ENCODE measurements around the gene TMEM132C.
"Not testable (repeated sequence)": the region's sequence is repeated elsewhere in the genome, so short reads cannot be mapped to it uniquely, and the experiment has no call there.

The TMEM132C gene

DNA sequence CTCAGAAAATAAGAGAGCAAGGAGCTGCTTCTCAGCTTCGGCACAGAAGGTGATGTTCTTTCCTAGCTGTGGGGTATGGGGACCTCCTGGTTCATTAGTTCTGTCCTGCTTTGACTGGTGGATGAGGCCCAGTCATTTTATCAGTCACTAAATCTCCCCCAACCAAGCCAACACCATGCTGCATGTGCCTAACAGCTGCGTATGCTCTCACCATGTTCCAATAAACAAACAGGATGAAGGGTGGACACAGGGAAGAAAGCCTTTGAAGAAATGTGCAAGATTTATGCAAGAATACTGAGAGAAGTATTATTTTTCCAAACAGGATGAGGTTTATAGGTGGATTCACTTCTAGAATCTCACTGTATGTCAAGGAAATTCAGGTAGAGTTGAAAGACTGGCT is 156.2 kb downstream of the TMEM132C start:
- DNase-seq = no peak

DNA sequence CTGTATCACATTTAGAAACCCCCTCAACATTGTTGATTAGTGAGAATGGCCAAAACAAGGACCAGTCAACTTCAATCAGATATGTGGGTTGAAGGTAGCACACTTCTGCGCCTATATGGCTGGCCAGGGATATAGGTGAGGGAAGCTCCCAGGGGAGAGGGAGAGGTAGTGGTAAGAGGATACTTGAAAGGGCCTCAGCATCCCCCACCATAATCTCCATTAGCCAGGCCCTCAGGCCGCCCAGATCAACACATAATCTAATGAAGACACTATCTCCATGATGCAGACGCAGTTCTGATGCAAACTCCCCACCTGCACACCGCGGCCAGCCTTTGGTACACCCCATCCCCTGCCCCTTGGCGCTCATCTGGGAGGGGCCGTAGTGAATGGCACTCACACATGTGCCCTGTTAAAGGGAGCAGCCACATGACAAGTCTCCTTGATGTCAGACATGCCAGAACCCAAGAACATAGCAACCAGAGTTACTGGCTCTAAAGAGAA is 158.0 kb downstream of the TMEM132C start:
- DNase-seq = no peak

DNA sequence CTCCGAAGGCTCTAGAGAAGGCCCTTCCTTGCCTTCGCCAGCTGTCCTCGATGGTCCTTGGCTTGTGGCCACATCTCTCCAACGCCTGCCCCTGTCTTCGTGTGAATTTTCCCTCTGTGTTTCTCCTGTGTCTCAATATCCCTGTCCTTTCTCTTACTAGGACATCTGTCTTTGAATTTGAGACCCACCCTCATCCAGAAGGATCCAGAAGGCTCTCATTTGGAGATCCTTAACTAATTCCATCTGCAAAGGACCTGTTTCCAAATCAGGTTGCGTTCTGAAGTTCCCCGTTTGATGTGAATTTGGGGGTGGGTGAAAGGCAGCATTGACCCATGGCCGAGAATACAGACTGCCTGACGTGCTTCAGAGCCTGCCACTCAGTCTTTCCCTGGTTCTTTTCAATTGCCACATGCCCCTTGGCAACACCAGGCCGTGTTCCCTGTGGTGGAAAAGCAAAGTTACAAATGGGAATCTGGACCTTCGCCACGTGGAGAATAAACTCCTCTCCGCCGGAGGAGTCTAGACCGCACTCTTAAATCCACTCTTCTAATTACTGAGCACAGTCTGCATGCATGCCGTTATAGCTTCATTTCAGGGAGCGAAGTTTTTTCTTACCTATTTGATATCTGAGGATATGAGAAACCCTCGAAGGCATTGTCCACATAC is 158.8 kb downstream of the TMEM132C start:
- no peak for DNase-seq

DNA sequence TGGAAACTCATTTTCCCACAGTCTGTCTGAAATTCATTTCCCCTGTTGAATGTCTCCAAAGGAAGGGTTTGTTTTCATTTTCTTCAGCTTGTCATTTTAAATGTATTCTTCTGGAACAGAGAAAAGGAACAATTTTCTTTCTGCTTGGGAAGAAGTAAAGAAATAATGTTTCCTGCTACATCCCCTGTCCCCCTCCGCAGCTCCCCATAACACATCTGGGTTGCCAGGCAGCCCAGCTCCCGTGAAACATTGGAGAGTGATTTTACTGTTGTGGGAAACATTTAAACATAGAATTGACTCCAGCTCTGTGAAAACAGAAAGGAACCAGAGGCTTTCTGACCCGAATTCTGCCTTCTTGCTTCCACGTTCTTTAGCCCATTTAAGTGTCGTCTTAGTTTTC is 159.5 kb downstream of the TMEM132C start:
- no peak for DNase-seq

DNA sequence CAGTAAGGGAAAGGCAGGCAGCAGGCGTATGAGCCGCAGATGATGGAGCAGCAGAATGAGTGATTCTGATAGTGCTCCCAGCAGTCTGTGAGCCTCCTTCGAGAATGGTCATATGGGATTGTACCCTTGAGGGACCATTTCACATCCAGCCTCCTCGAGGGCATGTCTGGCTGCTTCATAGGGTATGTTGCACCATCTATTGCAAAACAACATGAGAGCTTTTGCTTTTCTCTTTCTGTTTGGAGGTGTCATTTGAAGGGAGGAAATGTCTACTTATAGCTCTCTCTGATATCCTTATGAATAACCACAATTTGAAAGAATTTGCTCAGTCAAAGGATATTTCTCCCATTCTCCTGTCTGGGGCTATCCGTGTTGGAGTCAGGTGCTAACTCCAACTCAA is 172.8 kb downstream of the TMEM132C start:
- no peak for DNase-seq

DNA sequence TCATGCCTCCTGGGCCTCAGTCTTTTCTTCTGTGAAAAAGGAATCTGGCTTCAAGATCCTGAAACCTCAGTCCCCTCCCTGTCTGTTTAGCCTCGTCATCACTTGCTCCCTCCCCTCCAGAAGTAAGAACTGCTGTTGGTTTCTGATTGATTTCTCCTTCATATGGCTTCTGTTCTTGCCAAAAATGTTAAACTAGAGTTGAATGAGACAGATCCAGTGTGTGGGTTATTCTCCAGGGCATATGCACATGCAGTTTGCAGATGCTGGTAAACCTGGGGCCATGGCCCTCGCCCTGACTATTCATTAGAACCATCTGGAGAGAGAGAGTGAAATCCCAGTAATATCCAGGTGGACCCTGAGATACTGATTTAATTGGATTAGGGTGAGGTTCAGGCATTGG is 175.1 kb downstream of the TMEM132C start:
- DNase-seq = no peak

DNA sequence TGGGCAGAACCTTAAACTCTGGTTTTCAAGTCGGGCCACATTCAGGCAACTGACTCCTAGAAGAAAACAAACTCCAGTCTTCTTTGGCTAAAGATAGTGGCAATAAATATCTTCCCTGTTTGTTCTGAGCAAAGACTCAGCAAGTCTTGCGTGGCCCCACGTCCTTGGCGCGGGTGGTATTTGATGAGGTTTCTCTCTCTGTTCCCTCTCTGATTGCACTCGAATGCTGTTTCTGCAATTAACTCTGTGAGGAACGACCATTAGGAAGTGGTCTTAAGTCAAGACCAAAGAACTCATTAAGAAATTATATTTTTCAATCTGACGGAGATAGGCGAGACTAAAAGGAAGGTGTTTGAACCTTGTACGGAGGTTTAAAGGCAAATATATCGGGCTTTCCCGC is 177.6 kb downstream of the TMEM132C start:
- no peak for DNase-seq

DNA sequence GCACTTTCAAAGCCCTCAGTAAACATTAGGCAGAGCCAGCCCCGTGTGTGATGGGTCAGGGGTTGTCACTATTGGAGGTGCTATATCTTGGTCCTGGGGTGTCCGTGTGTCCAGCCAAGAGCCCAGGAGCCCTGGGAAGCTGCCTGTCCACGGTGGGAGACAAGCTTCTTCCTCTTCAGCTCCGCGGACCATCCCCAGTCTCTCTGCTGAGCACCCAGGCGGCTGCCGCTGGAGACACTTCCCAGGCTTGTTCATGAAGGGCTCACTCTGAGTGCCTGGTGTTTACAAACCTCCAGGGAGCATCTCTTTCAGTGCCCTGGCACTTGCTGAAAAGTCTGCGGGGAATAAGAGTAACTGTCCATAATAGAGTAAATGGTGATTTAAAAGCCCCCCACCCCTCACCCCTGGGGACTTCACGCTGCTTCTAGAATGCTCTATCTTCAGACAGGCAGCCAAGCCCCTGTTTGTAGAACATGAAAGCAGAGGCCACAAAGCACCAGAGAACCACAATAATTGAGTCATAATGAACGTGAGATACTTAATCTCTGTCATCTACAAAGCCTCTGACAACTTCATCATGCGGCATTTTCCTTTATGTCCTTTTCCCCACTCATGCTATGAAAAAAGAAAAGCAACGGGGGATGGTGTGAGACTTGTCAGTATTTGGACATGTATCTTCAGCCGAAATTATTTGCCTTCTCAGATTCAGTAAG is 178.6 kb downstream of the TMEM132C start:
- no peak for DNase-seq

DNA sequence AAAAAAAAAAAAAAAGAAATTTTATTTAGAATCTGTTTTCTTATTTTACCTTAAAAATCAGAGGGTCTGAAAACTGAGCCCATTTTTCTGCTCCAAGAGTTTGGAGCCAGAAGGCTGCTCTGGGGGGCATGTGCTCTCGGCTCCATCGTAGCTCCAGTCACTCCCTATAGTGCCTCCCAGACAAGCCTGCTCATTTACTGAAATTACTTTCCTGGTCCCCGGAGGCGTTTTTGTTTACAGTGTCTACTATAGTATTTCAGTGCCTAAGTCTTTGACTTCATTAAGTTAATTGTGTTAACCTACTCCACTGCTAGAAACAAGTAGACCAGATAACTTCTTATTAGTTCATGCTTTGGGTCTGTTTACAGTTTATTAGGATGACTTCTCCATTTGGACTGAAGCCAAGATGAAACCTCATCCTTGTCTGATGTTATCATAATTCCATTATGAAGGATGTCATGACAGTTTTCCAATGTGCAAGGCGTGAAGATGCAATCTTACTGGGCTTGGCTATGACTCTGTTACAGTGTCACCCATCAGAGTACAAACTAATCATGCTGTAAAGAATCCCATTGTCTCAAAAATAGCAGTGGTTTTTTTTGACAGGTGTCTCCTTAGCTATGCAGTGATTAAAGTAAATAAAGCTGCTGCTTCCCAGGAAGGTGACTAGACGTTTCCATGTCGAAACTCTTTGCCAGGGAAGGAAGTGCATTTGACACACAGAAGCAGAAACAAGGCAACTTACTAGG is 182.3 kb downstream of the TMEM132C start:
- DNase-seq = peak; percentile 38

DNA sequence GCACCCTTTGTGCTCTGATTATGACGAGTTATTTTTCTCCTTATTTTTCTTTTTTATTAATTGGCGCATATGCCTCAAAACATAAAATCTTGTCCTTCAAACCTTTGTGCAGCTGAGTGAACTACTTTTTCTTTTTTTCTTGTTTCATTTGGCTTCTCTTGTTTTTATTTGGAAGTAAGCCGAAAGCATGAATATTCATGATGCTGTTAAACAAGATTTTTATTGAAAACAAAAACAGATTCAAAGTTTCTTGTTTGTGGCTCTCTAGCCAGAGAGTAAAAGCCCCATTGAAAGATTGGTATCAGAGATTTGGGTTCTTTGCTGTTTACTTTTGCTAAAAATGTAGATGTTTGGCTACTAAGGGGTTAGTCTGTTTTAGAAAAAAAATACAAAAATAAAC is 183.8 kb downstream of the TMEM132C start:
- no peak for DNase-seq

DNA sequence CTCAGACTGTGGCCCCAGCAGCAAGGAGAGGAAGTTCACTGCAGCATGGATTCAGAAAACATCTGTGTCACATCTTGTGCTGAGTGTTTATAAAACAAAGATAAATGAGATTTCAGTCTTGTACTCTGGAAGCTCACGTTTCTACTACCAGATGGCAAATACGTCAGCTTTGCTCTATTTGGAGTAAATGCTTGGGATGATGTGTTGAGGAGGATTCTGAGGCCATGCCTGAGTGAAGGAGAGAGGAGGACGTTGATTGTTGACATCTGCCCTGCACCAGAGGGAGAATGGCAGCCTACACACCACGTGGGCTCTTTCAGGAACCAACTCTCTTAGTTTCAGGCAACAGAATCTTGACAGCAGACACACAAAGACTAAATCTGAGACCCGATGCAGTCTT is 188.9 kb downstream of the TMEM132C start:
- no peak for DNase-seq

DNA sequence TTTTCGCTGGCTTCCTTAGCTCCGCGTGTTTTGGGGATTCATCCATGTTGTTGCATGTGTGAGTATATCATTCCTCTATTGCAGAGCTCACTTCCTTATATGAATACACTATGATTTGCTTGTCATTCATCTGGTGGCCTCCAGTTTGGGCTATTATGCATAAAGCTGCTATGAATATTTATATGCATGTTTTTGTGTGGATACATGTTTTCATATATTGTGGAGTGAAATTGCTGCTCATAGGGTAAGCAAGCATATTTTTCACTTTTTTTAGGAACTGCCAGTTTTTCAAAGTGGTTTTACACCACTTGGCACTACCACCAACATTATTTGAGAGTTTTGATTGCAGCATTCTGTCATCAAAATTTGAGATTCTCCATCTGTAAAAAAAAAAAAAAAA is 190.0 kb downstream of the TMEM132C start:
- DNase-seq = no peak

DNA sequence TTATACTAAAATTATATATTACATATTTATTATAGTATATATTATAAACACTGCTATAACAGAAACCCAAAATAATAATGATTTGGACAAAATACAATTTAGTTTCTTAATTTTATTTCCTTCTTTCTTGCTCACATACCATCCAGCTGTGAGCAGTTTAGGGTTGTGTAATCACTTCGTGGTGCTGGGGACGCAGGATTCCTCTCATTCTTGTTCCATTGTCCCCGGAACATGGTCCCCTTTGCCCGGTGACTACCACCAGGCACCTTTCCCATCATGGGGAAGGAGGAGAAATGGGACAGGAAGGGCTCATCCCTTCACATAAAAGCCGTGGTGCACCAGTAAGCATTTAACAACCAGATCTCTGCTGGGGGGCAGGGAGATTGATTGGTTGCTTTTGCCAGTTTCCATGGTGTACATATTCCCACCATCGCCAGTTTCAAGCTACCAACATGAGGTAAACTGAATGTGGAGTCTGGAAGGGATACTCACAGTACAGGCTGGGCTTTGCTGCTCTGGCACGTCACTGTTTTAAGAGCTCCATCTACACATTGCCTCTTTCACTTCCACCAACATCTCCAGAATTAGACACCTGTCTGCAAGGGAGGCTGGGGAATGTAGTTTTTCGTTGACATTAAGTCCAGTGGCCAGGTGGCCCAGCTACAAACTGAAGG is 191.5 kb downstream of the TMEM132C start:
- DNase-seq = no peak

DNA sequence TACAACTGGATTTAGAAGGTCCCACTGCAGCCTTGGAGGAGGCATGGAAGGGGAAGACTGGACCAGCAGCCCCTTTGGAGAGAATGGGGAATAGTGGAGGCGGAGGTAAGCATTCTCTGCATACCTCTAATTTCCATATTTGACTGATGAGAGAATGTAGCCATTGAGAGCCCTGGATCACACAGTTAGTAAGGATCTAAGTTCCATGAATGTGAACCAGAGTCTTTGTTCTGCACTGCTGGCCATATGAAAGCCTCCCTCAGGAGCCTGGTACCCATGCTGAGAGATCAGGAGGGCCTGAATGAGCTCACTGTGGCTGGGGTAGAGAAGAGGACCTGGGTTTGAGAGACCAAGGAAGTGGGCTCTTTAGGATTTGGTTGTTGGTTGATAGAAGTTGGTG is 192.1 kb downstream of the TMEM132C start:
- no peak for DNase-seq

DNA sequence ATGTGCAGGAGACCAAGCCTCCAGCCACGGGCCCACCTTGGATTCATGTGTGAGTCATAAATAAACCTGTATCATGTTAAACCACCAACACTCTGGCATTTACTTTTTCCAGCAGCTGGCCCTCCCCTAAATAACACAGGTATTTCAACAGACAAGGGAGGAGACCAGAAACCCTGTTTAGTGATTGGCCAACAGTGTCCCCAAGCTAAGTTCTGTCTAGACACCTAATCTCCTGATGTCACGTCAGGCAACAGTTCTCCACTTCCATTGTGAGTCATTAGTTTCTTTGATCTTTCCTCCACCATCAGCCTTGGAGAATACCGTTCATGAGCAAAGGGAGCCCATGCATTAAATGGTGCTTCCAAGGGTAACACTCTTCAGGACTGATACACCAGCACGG is 196.9 kb downstream of the TMEM132C start:
- no peak for DNase-seq

DNA sequence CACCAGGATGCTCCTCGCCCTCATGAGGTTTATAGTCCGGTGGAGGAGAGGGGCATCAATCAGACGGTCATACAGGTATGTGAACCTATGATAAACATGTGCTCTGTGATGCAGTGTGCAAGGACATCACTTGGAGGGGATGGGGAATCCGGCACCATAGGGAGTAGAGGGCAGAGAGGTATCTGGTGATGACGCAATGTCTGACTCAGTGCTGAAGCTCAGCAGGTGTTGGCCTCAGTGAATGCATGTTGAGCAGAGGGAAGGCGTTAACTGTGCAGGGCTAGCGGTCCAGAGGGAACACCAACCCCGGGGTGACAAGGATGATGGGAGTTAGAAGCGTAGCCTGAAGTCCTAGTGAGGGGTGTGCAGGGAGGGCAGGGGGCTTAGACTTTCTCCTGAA is 200.9 kb downstream of the TMEM132C start:
- DNase-seq = no peak

DNA sequence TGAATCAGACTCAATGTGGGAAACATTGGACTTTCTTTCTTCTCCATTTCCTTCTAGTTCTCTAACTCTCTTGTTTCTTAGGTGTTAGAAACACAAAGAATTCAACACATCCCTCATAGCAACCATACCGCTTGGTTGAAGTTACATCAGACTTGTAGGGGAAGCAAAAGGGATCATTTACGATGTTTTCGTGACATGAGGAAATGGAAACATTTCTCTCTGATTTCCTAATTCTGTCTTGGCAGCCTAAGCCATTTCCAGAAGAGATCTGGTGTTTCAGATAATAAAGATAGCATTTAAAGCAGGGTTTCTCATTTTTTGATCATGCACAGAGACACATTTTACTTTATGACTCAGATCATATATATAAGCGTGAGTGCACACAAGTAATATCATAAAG is 202.0 kb downstream of the TMEM132C start:
- peak; percentile 2 for DNase-seq

DNA sequence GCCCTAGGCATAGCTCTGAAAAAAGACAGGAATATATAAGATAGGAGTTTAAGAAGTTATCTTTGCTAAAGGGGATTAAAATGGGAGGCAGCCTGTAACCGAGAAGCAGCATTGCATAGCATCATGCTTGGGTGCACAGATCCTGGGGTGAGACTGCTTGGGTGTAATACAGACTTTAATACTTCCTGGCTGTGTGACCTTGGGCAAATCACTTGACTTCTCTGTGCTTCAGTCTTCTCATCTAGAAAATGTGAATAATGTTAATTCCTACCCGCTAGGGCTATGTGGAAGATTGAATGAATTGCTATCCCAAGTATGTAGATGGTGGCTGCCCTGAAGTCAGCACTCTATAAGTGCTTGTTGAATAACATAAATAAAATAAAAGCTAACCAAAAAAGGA is 204.5 kb downstream of the TMEM132C start:
- DNase-seq = no peak

DNA sequence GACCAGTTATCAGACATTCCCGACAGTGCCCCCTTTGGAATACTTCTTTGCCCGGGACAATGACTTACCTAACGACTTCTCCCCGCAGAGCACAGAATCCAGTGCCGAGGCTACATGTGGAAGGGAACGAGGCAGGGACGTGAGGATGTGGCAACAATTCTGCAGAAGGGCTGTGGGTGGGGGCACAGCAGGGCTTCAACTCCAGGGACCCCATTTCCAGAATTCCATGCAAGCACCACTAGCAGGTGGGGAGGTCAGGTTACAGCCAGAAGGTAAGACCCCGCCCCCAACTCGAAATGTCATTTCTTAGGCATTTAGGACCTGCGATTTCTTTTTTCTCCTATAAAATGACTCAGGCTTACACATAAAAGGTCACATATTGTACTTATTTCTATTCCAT is 207.9 kb downstream of the TMEM132C start:
- DNase-seq = no peak

DNA sequence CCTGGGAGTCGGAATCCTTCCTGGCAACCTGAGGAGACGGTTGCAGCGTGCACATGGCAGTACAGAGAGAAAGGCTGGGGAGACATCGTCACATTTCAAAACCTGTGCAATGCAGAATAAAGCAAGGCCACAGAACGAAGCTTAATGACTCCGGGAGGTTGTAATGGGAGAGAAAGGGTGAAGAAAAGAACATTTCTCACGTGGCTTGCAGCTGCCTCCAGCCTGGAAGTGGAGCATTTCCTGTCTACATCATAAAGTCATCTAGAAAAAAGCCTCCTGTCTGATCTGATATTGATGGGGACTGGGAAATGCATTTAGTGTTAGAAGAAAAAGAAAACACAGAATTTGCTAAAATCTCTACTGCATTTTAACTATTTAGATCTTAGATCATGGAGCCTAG is 209.3 kb downstream of the TMEM132C start:
- no peak for DNase-seq

DNA sequence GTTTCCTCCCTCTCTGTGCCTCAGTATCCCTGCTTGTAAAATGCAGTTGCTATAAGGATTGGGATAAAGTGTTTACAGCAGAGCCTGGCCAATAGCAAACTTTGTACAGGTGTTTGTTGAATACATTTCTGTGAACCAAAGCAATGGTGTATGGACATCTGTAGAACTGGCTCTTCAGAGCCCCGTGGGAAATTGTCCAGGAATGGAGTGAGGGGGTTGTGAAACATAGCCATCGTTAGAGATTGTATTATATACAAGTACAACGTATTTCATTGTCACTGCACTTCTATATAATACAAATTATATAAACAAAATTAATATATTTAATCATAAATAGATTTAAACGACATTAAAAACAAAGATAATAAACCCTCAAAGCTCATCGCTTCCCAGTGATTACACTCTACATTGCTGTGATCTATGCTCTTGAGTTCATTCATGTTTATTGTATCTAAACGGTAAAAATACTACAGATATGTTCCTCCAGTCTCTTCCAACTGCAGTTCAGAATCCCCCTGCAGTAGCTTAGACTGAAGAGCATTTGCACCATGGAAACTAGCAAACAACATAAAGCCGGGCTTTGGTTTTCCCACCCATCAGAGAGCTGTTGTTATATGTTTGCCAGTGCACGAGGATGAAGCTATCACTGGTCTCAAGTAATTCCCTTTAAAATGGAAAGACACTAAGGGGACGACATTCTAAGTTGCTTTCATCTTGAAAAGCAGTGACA is 216.7 kb downstream of the TMEM132C start:
- DNase-seq = no peak

DNA sequence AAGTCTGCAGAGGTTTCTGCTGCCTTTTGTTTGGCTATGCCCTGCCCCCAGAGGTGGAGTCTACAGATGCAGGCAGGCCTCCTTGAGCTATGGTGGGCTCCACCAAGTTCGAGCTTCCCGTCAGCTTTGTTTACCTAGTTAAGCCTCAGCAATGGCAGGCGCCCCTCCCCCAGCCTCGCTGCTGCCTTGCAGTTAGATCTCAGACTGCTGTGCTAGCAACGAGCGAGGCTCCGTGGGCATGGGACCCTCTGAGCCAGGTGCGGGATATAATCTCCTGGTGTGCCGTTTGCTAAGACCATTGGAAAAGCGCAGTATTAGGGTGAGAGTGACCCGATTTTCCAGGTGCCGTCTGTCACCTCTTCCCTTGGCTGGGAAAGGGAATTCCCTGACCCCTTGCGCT is 230.4 kb downstream of the TMEM132C start:
- DNase-seq = not testable (repeated sequence)
